SJCRH30 (cell line): ENCODE measurements around the gene TREML1. TPM values are rescaled to one million over a fixed set of nuclear protein-coding genes. Genes with fewer than 3 reads are reported as not detected.

Source experiments
- DNase-seq, 2 experiments: peaks; one replicate each; pipeline ENCODE4 v3.0.0-alpha.2; 2015 to 2020
- H3K27ac ChIP-seq: fragments of 250-450 bp; sonication (Bioruptor Pico); 2 replicates; pipeline ENCODE4 v1.5.1; 2020; ENCODE audit warnings: mild to moderate bottlenecking, moderate library complexity
- H3K27me3 ChIP-seq: fragments of 250-450 bp; sonication (Bioruptor Pico); 2 replicates; pipeline ENCODE4 v1.5.1; 2020; ENCODE audit warnings: mild to moderate bottlenecking, moderate library complexity
- H3K36me3 ChIP-seq: fragments of 250-450 bp; sonication (Bioruptor Pico); 2 replicates; pipeline ENCODE4 v1.5.1; 2020; ENCODE audit warnings: mild to moderate bottlenecking, moderate library complexity
- H3K4me1 ChIP-seq: fragments of 250-450 bp; sonication (Bioruptor Pico); 2 replicates; pipeline ENCODE4 v1.5.1; 2020; ENCODE audit warnings: mild to moderate bottlenecking, moderate library complexity
- H3K4me3 ChIP-seq: fragments of 250-450 bp; sonication (Bioruptor Pico); 2 replicates; pipeline ENCODE4 v1.5.1; 2020; ENCODE audit warnings: mild to moderate bottlenecking, moderate library complexity
- H3K9me3 ChIP-seq: fragments of 250-450 bp; sonication (Bioruptor Pico); replicated peaks from 2 replicates; pipeline ENCODE4 v1.5.1; 2020; ENCODE audit warnings: mild to moderate bottlenecking, moderate library complexity
- total RNA-seq: library from RNA; depleted of rRNA; stranded (reverse); fragments of >200 nt; shearing (Covaris generic); gene quantifications from 2 replicates; pipeline ENCODE4 v1.2.3, GENCODE V29; 2014

Gene TREML1
- total RNA-seq, 1 experiment from 2014 or later = not detected

- Histone ChIP-seq H3K27me3 (no peaks in the 10 kb centered on the region), H3K4me1 (no peaks in the 10 kb centered on the region), H3K9me3 (0 out of 2 replicates have a peak, but pooled peaks cover 3% of the 10 kb centered on the region), H3K36me3 (no peaks in the 10 kb centered on the region), H3K4me3 (no peak overlapping the region), H3K27ac (no peak overlapping the region)
- no peak for DNase-seq
Measured at GRCh38 chr6:41187924-41188886, 34.1 kb upstream of the TREML1 start.

- Histone ChIP-seq H3K36me3 (no peaks in the 10 kb centered on the region), H3K27me3 (no peaks in the 10 kb centered on the region)
- no peak for DNase-seq
Measured at GRCh38 chr6:41186031-41186562, 31.9 kb upstream of the TREML1 start.

GRCh38 chr6:41184761-41185160 is 30.6 kb upstream of the TREML1 start:
- no peak for DNase-seq
- Histone ChIP-seq H3K4me3 (no peak overlapping the region), H3K9me3 (no peaks in the 10 kb centered on the region), H3K27ac (no peak overlapping the region), H3K4me1 (no peaks in the 10 kb centered on the region), H3K27me3 (no peaks in the 10 kb centered on the region), H3K36me3 (no peaks in the 10 kb centered on the region)

More at GRCh38 chr6:41186031-41186562, 31.9 kb upstream of the TREML1 start:
- H3K4me1 ChIP-seq = no peaks in the 10 kb centered on the region
- H3K27ac ChIP-seq = no peak overlapping the region
- H3K9me3 ChIP-seq = 0 out of 2 replicates have a peak, but pooled peaks cover 3% of the 10 kb centered on the region
- no peak overlapping the region for H3K4me3 ChIP-seq

GRCh38 chr6:41182069-41183034 is 28.2 kb upstream of the TREML1 start:
- no peaks in the 10 kb centered on the region for H3K4me1 ChIP-seq
- H3K27ac ChIP-seq = no peak overlapping the region
- H3K36me3 ChIP-seq = no peaks in the 10 kb centered on the region
- H3K27me3 ChIP-seq = no peaks in the 10 kb centered on the region
- H3K9me3 ChIP-seq = no peaks in the 10 kb centered on the region
- peak; percentile 60 to 73 for DNase-seq
- H3K4me3 ChIP-seq = no peak overlapping the region

GRCh38 chr6:41181566-41181965 is 27.4 kb upstream of the TREML1 start:
- DNase-seq = no peak
- H3K4me3 ChIP-seq = no peak overlapping the region
- H3K4me1 ChIP-seq = no peaks in the 10 kb centered on the region
- no peaks in the 10 kb centered on the region for H3K9me3 ChIP-seq
- no peaks in the 10 kb centered on the region for H3K36me3 ChIP-seq
- H3K27me3 ChIP-seq = no peaks in the 10 kb centered on the region
- no peak overlapping the region for H3K27ac ChIP-seq

- Histone ChIP-seq H3K36me3 (no peaks in the 10 kb centered on the region), H3K27me3 (no peaks in the 10 kb centered on the region), H3K4me1 (no peaks in the 10 kb centered on the region), H3K9me3 (no peaks in the 10 kb centered on the region), H3K4me3 (no peak overlapping the region), H3K27ac (no peak overlapping the region)
- DNase-seq = no peak
Measured at GRCh38 chr6:41179163-41179562, 25.0 kb upstream of the TREML1 start.

- DNase-seq = no peak
- Histone ChIP-seq H3K9me3 (no peaks in the 10 kb centered on the region), H3K36me3 (no peaks in the 10 kb centered on the region), H3K27me3 (no peaks in the 10 kb centered on the region), H3K27ac (no peak overlapping the region), H3K4me1 (no peaks in the 10 kb centered on the region), H3K4me3 (no peak overlapping the region)
Measured at GRCh38 chr6:41177695-41178094, 23.5 kb upstream of the TREML1 start.

GRCh38 chr6:41177287-41177686 is 23.1 kb upstream of the TREML1 start:
- H3K9me3 ChIP-seq = no peaks in the 10 kb centered on the region
- H3K27ac ChIP-seq = no peak overlapping the region
- H3K36me3 ChIP-seq = no peaks in the 10 kb centered on the region
- no peak for DNase-seq
- H3K27me3 ChIP-seq = no peaks in the 10 kb centered on the region
- H3K4me1 ChIP-seq = no peaks in the 10 kb centered on the region
- no peak overlapping the region for H3K4me3 ChIP-seq

- H3K4me3 ChIP-seq = no peak overlapping the region
- H3K36me3 ChIP-seq = no peaks in the 10 kb centered on the region
- no peaks in the 10 kb centered on the region for H3K4me1 ChIP-seq
- no peak overlapping the region for H3K27ac ChIP-seq
- no peaks in the 10 kb centered on the region for H3K9me3 ChIP-seq
- no peak for DNase-seq
- H3K27me3 ChIP-seq = no peaks in the 10 kb centered on the region
Measured at GRCh38 chr6:41176189-41176588, 22.0 kb upstream of the TREML1 start.

- no peak for DNase-seq
- no peaks in the 10 kb centered on the region for H3K4me1 ChIP-seq
- no peaks in the 10 kb centered on the region for H3K27me3 ChIP-seq
Measured at GRCh38 chr6:41175084-41175483, 20.9 kb upstream of the TREML1 start.

GRCh38 chr6:41174610-41175009 is 20.5 kb upstream of the TREML1 start:
- H3K4me1 ChIP-seq = no peaks in the 10 kb centered on the region
- no peak for DNase-seq
- H3K9me3 ChIP-seq = no peaks in the 10 kb centered on the region
- no peaks in the 10 kb centered on the region for H3K27me3 ChIP-seq
- H3K27ac ChIP-seq = no peak overlapping the region
- H3K4me3 ChIP-seq = no peak overlapping the region
- no peaks in the 10 kb centered on the region for H3K36me3 ChIP-seq

More at GRCh38 chr6:41175084-41175483, 20.9 kb upstream of the TREML1 start:
- Histone ChIP-seq H3K4me3 (no peak overlapping the region), H3K27ac (no peak overlapping the region), H3K36me3 (no peaks in the 10 kb centered on the region), H3K9me3 (no peaks in the 10 kb centered on the region)

GRCh38 chr6:41171908-41172307 is 17.8 kb upstream of the TREML1 start:
- Histone ChIP-seq H3K4me3 (no peak overlapping the region), H3K4me1 (no peaks in the 10 kb centered on the region), H3K27me3 (no peaks in the 10 kb centered on the region), H3K9me3 (no peaks in the 10 kb centered on the region), H3K36me3 (no peaks in the 10 kb centered on the region), H3K27ac (no peak overlapping the region)
- DNase-seq = no peak

- Histone ChIP-seq H3K27me3 (no peaks in the 10 kb centered on the region), H3K4me3 (no peak overlapping the region), H3K36me3 (no peaks in the 10 kb centered on the region), H3K27ac (no peak overlapping the region), H3K4me1 (no peaks in the 10 kb centered on the region), H3K9me3 (no peaks in the 10 kb centered on the region)
- DNase-seq = no peak
Measured at GRCh38 chr6:41170547-41171160, 16.5 kb upstream of the TREML1 start.

- peak; percentile 57 to 71 for DNase-seq
- Histone ChIP-seq H3K4me1 (peaks cover 8% of the 10 kb centered on the region), H3K36me3 (no peaks in the 10 kb centered on the region), H3K4me3 (no peak overlapping the region), H3K27ac (no peak overlapping the region), H3K27me3 (no peaks in the 10 kb centered on the region), H3K9me3 (no peaks in the 10 kb centered on the region)
Measured at GRCh38 chr6:41167173-41167963, 13.2 kb upstream of the TREML1 start.
